ENCODE results near the gene FILIP1.
A peak's percentile ranks its signal among the peaks of the same experiment; 100 is the strongest.

FILIP1 gene, protein sequence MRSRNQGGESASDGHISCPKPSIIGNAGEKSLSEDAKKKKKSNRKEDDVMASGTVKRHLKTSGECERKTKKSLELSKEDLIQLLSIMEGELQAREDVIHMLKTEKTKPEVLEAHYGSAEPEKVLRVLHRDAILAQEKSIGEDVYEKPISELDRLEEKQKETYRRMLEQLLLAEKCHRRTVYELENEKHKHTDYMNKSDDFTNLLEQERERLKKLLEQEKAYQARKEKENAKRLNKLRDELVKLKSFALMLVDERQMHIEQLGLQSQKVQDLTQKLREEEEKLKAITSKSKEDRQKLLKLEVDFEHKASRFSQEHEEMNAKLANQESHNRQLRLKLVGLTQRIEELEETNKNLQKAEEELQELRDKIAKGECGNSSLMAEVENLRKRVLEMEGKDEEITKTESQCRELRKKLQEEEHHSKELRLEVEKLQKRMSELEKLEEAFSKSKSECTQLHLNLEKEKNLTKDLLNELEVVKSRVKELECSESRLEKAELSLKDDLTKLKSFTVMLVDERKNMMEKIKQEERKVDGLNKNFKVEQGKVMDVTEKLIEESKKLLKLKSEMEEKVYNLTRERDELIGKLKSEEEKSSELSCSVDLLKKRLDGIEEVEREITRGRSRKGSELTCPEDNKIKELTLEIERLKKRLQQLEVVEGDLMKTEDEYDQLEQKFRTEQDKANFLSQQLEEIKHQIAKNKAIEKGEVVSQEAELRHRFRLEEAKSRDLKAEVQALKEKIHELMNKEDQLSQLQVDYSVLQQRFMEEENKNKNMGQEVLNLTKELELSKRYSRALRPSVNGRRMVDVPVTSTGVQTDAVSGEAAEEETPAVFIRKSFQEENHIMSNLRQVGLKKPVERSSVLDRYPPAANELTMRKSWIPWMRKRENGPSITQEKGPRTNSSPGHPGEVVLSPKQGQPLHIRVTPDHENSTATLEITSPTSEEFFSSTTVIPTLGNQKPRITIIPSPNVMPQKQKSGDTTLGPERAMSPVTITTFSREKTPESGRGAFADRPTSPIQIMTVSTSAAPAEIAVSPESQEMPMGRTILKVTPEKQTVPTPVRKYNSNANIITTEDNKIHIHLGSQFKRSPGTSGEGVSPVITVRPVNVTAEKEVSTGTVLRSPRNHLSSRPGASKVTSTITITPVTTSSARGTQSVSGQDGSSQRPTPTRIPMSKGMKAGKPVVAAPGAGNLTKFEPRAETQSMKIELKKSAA (N-terminal part only)

GRCh38 chr6:75493400-75494064 lies at the start of gene FILIP1:
Gene FILIP1 (minus strand): TSS chr6:75493800. CDS start chr6:75414972, 78,828 bp downstream.
- DNase-seq (ENCODE audit: low read depth, low spot score): no peak

- DNase-seq (ENCODE audit: low read depth, low spot score): no peak
Measured at GRCh38 chr6:75543311-75543710, 49.7 kb upstream of the FILIP1 start.

GRCh38 chr6:75539136-75539535 lies 45.5 kb upstream of the FILIP1 start:
- no peak for DNase-seq (ENCODE audit: low read depth, low spot score)

DNA sequence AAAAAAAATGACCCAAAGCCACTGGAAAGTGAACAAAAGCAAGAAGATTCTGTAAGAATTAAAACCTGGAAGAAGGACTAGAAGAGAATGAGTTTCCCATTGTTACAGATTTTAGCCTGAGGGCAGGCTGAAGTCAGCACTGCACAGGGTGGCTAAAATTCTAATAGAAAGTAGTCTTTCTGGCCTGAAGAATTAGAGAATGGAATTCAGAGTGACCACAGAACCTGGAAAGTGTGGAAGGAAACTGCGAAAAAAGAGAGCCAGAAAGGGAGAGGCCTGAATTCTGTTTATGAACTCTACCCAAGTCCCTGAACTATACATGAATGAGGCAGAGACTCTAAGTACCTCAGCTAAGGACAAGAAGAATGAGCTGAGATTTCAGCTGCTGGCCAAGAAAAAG lies 38.9 kb upstream of the FILIP1 start:
- DNase-seq (ENCODE audit: low read depth, low spot score): no peak

DNA sequence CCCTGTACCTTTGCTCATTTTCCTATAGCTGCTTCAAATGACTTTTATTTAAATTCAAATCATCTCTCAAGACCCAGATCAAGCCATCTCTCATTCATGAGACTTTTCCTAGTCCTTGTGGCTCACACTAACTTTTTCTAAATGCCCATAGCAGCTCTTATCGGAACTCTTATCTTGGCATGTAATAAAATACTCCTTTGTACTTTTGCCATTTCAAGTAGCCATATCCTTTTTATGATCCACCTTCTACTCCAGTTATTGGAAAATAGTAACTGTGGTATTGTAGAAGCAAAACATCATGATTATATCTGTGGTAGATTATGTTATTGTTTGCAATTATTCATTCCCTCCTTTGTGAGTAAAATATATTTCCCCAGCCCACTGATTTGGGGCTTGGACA lies 37.6 kb upstream of the FILIP1 start:
- no peak for DNase-seq (ENCODE audit: low read depth, low spot score)

DNA sequence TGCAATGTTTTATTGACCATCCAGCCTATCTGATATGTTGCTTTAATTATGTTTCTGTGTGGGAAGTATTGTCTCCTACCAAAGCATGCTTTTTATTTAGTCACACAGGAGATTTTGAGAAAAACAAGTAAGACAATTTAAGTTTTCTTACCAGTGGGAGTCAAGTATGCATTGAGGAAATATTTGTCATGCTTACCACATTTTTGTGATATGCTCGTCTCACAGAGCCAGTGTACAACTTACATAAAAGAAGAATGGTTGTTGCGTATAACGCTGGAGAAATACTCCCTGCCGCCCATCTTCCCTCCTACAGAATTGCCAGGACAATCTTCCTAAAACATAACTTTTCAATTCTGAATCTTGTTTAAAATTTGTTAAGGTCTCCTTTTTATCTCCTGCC lies 37.1 kb upstream of the FILIP1 start:
- DNase-seq (ENCODE audit: low read depth, low spot score): no peak

- DNase-seq (ENCODE audit: low read depth, low spot score): no peak
Measured at GRCh38 chr6:75528423-75528822, 34.8 kb upstream of the FILIP1 start.

- DNase-seq (ENCODE audit: low read depth, low spot score): peak; percentile 53
Measured at GRCh38 chr6:75526502-75527127, 33.0 kb upstream of the FILIP1 start.

DNA sequence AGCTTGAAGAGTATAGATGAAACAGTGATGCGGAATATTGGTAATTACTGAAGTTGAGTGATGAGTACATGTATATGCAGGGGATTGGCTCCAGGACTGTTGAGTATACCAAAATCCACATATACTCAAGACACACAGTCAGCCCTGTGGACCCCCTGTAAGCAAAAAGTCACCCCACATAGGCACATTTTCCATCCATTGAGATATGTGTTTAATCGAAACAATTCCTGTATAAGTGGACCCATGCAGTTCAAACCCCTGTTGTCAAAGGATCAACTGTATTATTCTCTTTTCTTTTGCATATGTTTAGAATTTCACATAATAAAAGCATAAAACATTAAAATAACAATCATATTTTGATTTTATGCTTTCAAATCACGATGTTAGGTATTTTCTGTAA lies 32.1 kb upstream of the FILIP1 start:
- no peak for DNase-seq (ENCODE audit: low read depth, low spot score)

GRCh38 chr6:75524322-75524972 lies 30.8 kb upstream of the FILIP1 start:
- DNase-seq (ENCODE audit: low read depth, low spot score): peak; percentile 64

GRCh38 chr6:75516757-75517156 lies 23.2 kb upstream of the FILIP1 start:
- no peak for DNase-seq (ENCODE audit: low read depth, low spot score)

DNA sequence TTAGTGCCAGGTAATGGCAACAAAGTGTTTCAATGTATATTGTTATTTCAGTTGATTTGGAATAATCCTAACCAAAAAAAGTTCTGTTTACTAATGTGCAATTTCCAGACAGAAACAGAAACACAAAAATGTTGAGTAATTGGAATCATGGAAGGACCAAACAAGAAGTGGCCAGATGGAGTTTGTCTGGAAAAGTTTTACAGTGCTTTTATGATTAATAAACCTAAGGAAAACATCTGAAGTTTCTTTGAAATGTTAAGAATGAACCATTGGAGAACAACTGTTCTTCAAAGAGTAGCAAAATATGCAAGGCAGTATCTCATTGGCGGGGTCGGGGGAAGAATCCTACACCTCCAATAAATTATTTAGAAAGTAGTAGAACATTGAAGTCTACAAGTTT lies 19.0 kb upstream of the FILIP1 start:
- DNase-seq (ENCODE audit: low read depth, low spot score): no peak

GRCh38 chr6:75505424-75505823 lies 11.8 kb upstream of the FILIP1 start:
- no peak for DNase-seq (ENCODE audit: low read depth, low spot score)

- DNase-seq (ENCODE audit: low read depth, low spot score): no peak
Measured at GRCh38 chr6:75504465-75505222, 11.0 kb upstream of the FILIP1 start.

- DNase-seq (ENCODE audit: low read depth, low spot score): no peak
Measured at GRCh38 chr6:75503291-75503690, 9.7 kb upstream of the FILIP1 start.

- no peak for DNase-seq (ENCODE audit: low read depth, low spot score)
Measured at GRCh38 chr6:75502884-75503283, 9.3 kb upstream of the FILIP1 start.

DNA sequence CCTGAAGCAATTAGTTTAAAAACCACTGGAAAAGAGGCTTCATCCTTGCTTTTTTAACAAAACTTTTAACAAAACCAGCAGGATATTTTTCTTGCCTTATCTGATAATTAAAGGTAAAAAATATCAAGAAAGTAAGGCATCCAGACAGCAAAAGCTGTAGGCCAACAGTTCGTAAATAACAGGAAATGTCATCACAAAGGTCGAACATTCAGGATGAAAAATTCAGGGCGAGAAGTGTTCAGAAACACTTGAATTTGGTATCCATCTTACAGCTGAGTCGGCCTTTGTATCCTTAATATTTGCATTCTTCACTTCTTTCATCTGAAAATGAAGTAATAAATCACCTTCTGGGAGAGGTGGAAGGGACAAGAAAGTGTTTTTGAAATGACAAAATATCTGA lies 8.2 kb upstream of the FILIP1 start:
- no peak for DNase-seq (ENCODE audit: low read depth, low spot score)

GRCh38 chr6:75499640-75500039 lies 6.0 kb upstream of the FILIP1 start:
- no peak for DNase-seq (ENCODE audit: low read depth, low spot score)

- no peak for DNase-seq (ENCODE audit: low read depth, low spot score)
Measured at GRCh38 chr6:75498862-75499261, 5.3 kb upstream of the FILIP1 start.

DNA sequence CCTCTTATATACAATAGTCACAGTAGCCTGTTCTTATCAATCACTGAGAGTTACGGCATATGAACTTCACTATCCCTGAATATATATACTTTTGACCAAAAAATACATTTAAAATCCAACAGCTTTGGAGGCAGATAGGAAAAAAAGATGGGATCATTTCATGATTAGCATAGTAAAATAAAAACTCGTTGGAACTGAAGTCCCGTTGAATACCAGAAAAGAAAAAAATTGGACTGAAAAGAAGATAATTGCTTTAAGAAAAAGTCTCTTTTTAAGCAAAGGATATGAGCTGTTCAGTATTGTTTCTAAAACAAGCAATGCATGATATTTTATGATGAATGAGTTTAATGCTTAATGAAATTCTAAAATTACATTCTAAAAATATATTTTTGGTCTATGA lies 4.4 kb upstream of the FILIP1 start:
- no peak for DNase-seq (ENCODE audit: low read depth, low spot score)
